ENCODE results near the gene LYZL2.
A peak's percentile ranks its signal among the peaks of the same experiment; 100 is the strongest.

DNA sequence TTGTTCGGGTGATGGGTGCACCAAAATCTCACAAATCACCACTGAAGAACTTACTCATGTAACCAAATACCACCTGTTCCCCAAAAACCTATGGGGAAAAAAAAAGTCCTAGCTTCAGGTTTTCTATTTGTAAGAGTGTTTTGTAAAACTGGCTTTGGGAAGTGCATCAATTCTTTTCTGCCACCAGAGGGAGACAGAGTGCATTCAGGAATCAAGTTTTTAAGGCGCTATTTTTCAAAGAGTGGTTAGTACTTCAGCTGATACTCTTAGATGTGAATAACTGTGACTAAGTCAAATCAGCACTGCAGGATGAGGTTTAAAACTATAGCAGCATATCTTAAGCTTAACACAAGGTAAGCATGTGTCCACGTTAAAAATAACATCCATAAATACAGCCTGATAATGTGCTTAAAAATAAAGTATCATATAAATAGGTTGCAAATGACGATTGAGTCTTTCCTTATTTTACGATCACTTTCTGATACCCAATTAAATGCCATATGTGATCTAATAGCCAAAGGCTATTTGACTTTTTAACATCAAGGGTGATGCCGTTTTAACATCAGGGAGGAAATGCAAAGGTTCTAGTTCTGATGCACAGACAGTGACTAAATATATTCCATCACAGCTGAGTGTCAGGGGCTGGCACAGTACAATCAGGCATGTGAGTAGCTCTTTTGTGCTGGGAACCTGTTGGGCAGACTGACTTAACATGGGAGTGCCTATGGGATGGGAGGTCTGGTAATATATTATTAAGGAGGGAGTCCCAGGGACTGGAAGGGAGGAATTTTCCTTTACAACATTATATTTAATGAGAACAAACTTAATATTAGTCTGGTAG is 10.6 kb upstream of the LYZL2 start:
- TF ChIP-seq, protein P1, sequence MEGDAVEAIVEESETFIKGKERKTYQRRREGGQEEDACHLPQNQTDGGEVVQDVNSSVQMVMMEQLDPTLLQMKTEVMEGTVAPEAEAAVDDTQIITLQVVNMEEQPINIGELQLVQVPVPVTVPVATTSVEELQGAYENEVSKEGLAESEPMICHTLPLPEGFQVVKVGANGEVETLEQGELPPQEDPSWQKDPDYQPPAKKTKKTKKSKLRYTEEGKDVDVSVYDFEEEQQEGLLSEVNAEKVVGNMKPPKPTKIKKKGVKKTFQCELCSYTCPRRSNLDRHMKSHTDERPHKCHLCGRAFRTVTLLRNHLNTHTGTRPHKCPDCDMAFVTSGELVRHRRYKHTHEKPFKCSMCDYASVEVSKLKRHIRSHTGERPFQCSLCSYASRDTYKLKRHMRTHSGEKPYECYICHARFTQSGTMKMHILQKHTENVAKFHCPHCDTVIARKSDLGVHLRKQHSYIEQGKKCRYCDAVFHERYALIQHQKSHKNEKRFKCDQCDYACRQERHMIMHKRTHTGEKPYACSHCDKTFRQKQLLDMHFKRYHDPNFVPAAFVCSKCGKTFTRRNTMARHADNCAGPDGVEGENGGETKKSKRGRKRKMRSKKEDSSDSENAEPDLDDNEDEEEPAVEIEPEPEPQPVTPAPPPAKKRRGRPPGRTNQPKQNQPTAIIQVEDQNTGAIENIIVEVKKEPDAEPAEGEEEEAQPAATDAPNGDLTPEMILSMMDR (IDR thresholded peaks at IDR 0.05; ENCODE audit: low read length) = peak; percentile 85
- TF ChIP-seq EZH2 (optimal IDR thresholded peaks at IDR 0.05; ENCODE audit: low read depth, low read length) = no peak
